Mesodermal cell (in vitro differentiated cells): ENCODE measurements around the gene TMEM61.

Experiments
- H3K27ac ChIP-seq: 2 replicates; pipeline ENCODE4 v1.7.0; 2013; ENCODE audit warnings: mild to moderate bottlenecking, low read depth, low read length, moderate library complexity; ENCODE audit not compliant: severe bottlenecking
- H3K36me3 ChIP-seq: 2 replicates; pipeline ENCODE4 v1.7.1; 2013; ENCODE audit warnings: mild to moderate bottlenecking, low read length, moderate library complexity; ENCODE audit not compliant: control insufficient read depth, insufficient read depth
- H3K4me1 ChIP-seq: one replicate; pipeline ENCODE4 v1.7.1; 2013; ENCODE audit warnings: mild to moderate bottlenecking, low read length; ENCODE audit not compliant: insufficient read depth, control insufficient read depth, poor library complexity, severe bottlenecking
- H3K4me3 ChIP-seq: 2 replicates; pipeline ENCODE4 v1.7.0; 2013; ENCODE audit warnings: low read length, control low read depth, mild to moderate bottlenecking; ENCODE audit not compliant: insufficient read depth, poor library complexity, severe bottlenecking; ENCODE audit errors: extremely low read depth
- H3K9me3 ChIP-seq: 2 replicates; pipeline ENCODE4 v1.7.1; 2013; ENCODE audit warnings: mild to moderate bottlenecking, low read length, moderate library complexity; ENCODE audit not compliant: control insufficient read depth
- WGBS, 2 experiments: methylation state at CpG; one replicate each; pipeline ENCODE4 v1.1.5; 2013; ENCODE audit warnings: missing lambda C conversion rate in 2 of 2; ENCODE audit not compliant: insufficient coverage in 2 of 2; 5-methylcytosine and 5-hydroxymethylcytosine counted together

The TMEM61 gene

DNA sequence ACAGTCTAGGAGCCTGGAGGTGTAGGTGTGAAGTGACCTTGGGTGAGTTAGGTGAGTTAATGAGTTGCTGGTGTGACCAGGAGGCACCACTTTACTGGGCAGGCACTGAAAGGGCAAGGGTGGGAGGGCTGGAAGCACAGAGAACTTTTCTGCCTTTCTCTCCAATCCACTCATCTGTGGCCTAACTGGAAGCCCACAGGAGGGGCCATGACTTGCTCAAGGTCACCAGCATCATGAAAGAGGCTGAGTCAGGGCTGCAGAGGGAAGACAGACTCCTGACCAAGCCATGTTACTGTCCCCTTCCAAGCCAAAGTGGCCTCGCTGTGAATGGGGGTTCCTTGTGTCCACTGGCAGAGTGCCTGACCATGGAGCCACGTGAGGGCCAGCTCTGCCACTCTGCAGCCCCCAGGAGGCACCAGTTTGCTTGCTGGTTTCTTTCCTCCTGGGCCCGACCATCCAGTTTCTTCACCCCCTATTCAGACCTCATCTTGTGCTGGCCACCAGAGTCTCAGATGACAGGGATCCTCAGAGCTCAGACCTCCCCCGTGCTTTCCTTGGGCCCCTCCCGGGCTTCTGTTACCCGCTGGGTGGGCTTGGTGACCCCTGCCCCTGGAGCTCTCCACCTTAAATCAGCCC, 14.0 kb downstream of the TMEM61 start:
- Histone ChIP-seq H3K27ac (no peak overlapping the region), H3K9me3 (no peaks in the 10 kb centered on the region), H3K4me1 (peaks cover 6% of the 10 kb centered on the region), H3K4me3 (no peak overlapping the region), H3K36me3 (no peaks in the 10 kb centered on the region)
- 37 to 39% methylated on average over 5 to 6 of the region's 6 CpGs for WGBS, 2 experiments

DNA sequence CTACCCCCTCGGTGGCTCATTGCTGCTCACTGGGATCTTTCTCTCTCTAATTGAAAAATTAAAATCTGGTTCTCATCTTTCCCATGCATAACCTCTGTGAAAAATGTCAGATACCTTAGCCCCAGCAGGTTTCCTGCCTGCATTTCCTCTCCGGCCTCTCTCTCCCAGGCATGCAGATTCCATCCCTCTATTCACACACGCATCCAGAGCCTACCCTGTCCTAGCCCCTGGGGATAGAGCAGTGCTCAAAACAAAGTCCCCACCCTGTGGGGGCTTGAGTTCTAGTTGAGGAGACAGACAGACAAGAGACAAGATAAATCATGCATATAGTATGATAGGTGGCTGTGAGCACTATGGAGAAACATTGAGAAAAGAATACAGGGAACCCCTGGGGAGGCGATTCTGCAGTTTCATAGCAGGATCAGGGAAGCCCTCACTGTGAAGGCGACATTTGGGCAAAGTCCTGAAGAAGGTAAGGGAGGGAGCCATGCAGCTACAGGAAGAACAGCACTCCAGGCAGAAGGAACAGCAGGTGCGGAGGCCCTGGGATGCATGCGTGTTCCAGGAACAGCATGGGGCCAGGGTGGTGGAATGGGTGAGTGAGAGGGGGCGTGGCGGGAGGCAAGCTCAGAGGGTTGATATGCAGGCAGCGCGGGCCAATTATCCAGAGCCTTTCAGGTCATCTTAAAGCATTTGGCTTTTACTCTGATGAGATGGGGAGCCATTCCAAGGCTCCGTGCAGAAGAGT, 14.8 kb downstream of the TMEM61 start:
- no peaks in the 10 kb centered on the region for H3K9me3 ChIP-seq
- H3K4me1 ChIP-seq: peaks cover 6% of the 10 kb centered on the region
- no peak overlapping the region for H3K27ac ChIP-seq
- WGBS, 2 experiments: 35 to 52% methylated on average over 10 to 11 of the region's 12 CpGs
- H3K4me3 ChIP-seq: no peak overlapping the region
- no peaks in the 10 kb centered on the region for H3K36me3 ChIP-seq

DNA sequence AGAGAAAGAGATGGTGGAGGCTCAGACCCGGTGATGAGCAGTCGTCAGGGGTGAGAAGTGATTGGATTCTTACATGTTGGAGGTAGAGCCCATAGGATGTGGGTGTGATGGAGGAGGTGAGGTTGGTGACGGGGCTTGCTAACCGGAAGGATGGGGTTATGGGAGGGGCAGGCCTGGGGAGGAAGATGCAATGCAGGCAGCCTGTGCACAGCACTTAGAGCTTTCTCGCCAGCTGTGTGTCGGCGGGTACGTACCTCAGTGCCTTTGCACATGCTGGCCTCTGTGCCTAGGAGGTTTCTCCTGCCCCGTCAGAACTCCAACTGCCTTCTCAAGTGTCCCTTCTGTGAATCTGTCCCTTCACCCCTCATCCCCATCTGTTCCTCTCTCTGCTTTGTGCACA, 15.4 kb downstream of the TMEM61 start:
- Histone ChIP-seq H3K9me3 (no peaks in the 10 kb centered on the region), H3K36me3 (no peaks in the 10 kb centered on the region), H3K4me1 (peaks cover 6% of the 10 kb centered on the region), H3K27ac (no peak overlapping the region), H3K4me3 (no peak overlapping the region)
- WGBS, 2 experiments: 83 to 92% methylated on average over 9 of the region's 9 CpGs

DNA sequence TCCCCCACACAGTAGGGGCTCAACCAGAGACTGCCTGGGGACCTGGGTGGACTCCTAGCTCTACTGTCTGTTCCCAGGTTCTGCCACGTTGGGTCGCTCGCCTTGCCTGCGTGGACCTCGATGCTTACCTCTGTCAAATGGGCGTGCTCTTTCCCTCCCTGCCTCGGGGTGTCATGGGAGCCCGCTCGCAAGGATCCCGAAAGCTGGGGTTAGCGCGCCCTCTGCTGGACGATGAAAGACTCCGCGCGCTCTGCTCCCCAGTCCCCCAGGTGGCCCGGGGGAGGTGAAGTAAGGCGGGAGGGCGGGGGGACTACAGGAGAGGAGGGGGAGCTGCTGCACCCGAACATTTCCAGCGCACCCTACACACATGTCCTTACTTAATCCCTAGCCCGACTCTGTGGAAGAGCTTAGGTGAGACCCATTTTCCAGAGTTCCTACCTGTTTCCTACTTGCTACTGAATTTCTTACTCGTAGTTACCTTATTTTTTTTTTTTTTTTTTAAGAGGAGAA, 16.0 kb downstream of the TMEM61 start:
- H3K9me3 ChIP-seq: no peaks in the 10 kb centered on the region
- H3K27ac ChIP-seq: no peak overlapping the region
- H3K4me3 ChIP-seq: no peak overlapping the region
- no peaks in the 10 kb centered on the region for H3K36me3 ChIP-seq
- 6 to 7% methylated on average over 6 to 8 of the region's 23 CpGs for WGBS, 2 experiments
- peaks cover 6% of the 10 kb centered on the region for H3K4me1 ChIP-seq

DNA sequence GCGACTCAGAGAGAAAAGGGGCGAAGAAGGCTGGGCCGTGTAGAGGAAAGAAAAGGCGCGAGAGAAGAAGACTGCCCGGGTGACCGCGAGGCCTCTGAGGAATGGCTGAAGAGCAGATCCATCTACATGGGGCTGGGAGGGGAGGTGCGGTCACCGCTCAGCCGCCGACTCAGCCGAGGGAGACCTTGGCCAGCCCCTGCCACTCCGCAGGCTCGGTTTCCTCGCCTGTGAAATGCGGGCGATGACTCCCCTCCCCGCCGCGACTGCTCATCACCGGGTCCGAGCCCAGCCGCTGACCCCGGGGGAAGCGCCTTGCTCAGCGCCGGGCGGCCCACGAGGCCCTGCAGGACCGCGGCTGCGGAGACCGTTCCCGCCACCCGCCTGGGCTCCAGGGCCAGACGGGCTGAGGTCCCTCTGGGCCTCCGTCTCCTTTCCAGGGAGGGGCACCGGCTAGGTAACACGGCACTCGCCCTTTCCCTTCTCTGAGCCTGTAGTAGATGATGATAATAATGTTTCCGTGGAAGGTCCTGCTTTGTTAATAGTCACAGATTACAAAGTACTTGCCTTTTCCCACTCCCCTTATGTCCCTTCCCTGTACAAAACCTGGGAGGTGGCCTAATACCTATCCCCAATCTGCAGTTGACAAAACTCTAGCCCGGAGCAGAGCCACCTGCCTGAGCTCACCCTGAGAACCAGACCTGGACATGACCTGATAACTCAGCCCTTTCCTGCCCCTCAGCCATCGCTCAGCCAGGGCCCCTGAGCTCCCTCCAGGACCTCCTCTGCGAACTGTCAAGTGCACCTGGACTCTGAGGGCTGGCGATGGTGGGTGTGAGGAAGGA, 16.7 kb downstream of the TMEM61 start:
- H3K4me1 ChIP-seq: peaks cover 6% of the 10 kb centered on the region
- H3K9me3 ChIP-seq: no peaks in the 10 kb centered on the region
- H3K36me3 ChIP-seq: no peaks in the 10 kb centered on the region
- no peak overlapping the region for H3K27ac ChIP-seq
- H3K4me3 ChIP-seq: no peak overlapping the region
- 14 to 17% methylated on average over 38 to 40 of the region's 46 CpGs for WGBS, 2 experiments

DNA sequence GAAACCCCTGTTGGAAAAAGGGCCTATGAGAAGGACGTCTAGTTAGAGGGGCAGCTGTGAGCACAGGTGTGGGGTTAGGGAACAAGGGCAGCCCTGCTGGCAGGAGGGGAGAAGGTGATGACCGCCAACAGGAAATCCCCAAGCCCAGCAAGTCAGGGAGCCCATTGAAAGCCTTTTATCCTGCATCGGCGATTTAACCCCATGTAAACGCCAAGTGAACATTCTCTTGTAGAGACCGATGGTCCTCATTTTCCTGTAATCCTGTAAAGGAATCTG, 17.2 kb downstream of the TMEM61 start:
- 50 to 51% methylated on average over 5 to 6 of the region's 6 CpGs for WGBS, 2 experiments
- Histone ChIP-seq H3K4me1 (peaks cover 6% of the 10 kb centered on the region), H3K9me3 (no peaks in the 10 kb centered on the region), H3K36me3 (no peaks in the 10 kb centered on the region), H3K27ac (no peak overlapping the region), H3K4me3 (no peak overlapping the region)

DNA sequence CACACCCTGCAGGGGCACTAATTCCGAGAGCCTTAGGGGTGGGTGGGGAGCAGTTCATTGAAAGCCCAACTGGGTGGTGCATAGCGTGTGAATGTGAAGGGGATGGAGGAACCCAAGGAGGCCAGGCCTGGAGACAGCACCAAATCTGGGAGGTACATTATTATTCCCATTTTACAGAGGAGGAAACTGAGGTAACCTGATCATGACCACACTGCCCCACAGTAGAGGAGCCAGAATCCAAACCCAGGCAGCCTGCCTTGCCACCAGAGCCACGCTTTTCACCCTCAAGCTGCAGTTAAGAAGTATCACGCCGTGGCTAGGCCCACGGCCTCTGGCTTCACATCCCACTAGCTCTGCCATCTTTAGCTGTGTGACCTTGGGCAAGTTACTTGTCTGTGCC, 17.7 kb downstream of the TMEM61 start:
- WGBS, 2 experiments: 40 to 100% methylated on average over 1 to 5 of the region's 6 CpGs

DNA sequence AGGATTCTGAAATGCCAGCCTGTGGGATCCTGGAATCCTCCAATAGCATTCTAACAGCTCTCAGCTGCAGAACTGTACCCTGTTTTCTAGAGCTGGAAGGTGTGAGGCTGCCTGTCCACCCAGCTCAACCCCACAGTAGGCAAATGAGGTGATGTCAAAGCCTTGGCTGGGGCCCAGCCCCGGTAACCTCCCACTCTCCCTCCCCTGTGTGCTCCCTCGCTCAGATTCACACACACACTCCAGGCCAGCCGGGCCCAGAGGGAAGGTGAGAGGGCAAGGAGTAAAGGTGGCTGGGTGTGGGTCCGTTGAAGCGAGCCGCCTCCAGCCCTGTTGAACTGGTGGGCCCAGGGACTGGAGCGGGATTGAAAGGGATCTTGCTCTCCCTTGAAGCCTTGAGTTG, 18.2 kb downstream of the TMEM61 start, which contains the start of gene BSND:
BSND (plus strand) TSS at position 257 of the 400 bp plus-strand sequence. CDS start 254 bp downstream, outside the sequence.
- 78 to 81% methylated on average over 4 to 5 of the region's 7 CpGs for WGBS, 2 experiments
- Histone ChIP-seq H3K4me3 (no peak within 1 kb of the TSS), H3K36me3 (no peaks in the 10 kb centered on the region)

More for the DNA sequence above, 17.7 kb downstream of the TMEM61 start:
- Histone ChIP-seq H3K4me3 (no peak overlapping the region), H3K4me1 (peaks cover 6% of the 10 kb centered on the region), H3K27ac (no peak overlapping the region), H3K36me3 (no peaks in the 10 kb centered on the region), H3K9me3 (no peaks in the 10 kb centered on the region)

DNA sequence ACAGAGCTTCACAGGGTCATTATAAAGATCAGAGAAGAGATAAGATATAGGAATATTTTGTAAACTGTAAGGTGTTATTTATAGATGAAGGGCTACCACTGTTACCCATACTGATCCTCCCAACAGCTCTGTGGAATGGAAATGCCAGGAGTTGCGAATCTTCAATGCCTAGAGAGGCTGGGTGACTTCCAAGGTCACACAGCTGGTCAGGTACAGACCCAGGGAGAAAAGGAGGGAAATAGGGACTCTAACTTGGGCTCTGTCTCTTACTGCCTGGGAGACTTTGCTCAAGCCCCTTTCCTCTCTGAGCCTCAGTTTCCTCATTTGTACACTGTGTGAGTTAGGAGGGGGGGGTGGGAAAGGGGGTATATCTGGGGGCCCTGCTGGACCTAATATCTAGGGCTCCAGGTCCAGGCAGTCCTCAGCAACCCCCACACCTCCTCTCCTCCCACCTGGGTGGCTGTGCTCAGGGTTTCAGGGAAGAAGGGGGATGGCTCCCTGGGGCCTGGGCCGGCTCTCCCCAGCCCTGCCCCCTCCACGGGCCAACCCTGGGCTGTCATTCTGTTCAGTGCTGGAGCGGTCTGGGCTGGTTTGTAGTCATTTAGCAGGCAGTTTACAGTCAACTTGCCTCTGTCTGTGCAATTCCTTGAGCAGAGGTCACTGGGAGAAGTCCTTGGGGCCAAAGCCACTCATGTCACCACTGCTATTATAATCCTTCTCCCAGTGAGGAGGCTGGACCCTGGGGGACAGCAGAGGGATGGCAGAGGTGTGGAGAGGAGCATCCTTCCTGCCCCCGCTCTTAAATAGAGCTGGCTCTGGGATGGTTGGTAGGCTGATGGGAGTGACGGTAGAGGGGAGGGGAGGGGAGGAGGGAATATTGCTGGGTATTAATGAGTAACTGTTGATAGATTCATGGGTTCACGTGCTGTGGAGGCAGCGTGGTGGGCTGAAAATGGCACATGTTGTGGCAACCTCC, 20.0 kb downstream of the TMEM61 start:
- no peaks in the 10 kb centered on the region for H3K36me3 ChIP-seq
- H3K9me3 ChIP-seq: no peaks in the 10 kb centered on the region
- WGBS, 2 experiments: 67 to 69% methylated on average over 5 to 6 of the region's 8 CpGs
- no peak overlapping the region for H3K27ac ChIP-seq
- H3K4me3 ChIP-seq: no peak overlapping the region
- peaks cover 6% of the 10 kb centered on the region for H3K4me1 ChIP-seq

More for the DNA sequence above, 18.2 kb downstream of the TMEM61 start, which contains the start of gene BSND:
- Histone ChIP-seq H3K4me1 (peaks cover 6% of the 10 kb centered on the region), H3K9me3 (no peaks in the 10 kb centered on the region), H3K27ac (no peak within 1 kb of the TSS)

DNA sequence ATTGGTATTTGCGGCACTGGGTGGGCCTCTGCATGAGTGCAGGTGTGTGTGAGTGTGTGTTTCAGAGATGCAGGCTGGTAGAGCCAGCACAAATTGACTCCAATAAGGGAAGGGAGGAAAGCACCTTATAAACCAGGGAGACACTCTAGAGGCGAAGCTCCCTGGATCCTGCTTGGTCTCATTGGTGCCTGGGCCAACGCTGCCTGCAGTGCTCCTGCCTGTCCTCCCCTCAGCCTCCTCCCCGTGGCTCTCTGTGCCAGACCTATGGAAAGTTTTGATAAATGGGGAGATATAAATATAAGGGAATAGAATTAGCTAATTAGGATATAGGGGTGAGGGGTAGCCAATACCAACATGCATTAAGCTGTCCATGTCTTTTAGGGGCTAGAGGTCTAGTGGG, 20.9 kb downstream of the TMEM61 start:
- H3K36me3 ChIP-seq: no peaks in the 10 kb centered on the region
- no peak overlapping the region for H3K27ac ChIP-seq
- WGBS, 2 experiments: 97 to 100% methylated on average over 1 to 3 of the region's 4 CpGs
- H3K4me1 ChIP-seq: peaks cover 6% of the 10 kb centered on the region
- H3K9me3 ChIP-seq: no peaks in the 10 kb centered on the region
- no peak overlapping the region for H3K4me3 ChIP-seq
